Erythroblast (primary cell): Measurements from ENCODE around the gene CTRB1.

ENCODE experiments used
- GATA1 ChIP-seq: IDR thresholded peaks from 2 replicates; pipeline ENCODE4 v1.6.1; 2011; ENCODE audit warnings: low read depth, mild to moderate bottlenecking, control low read depth, low read length, moderate library complexity
- POLR2A ChIP-seq: IDR thresholded peaks from 2 replicates; pipeline ENCODE4 v1.6.1; 2011; ENCODE audit warnings: mild to moderate bottlenecking, low read length

DNA sequence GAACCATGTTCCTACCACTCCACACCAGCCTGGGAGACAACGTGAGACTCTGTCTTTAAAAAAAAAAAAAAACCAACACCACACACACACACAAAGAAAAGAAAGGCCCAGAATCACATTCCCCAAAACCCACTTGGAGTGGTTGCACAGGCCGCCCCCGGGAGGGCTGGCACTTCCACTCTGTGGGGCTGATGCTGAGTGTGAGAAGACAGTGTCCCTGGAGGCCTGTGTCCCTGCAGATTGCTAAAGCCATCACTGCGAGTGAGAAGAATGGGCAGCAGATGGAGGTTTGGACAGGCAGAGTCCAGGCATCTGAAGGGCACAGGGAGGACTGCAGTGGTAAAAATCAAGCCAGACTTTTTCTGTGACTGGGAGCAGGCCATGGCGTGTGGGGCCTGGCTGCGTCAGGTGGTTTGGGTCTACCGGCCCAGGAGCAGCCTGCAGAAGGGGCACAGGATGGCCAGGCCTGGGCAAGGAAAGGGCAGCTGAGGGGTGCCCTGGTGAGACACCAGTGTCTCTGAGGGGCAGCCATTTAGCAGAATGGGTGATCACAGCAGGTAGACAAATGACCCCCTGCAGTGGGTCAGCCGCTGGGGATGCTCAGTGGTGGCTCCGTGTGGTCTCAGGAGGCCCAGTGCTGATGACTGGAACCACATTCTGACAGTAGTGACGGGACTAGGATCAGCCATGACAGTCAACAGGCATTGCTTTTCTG is 24.9 kb upstream of the CTRB1 start:
- no peak for TF ChIP-seq POLR2A
- no peak for TF ChIP-seq GATA1
